ENCODE results near the gene CYP2A7.
"Not testable (repeated sequence)": the region's sequence is repeated elsewhere in the genome, so short reads cannot be mapped to it uniquely, and the experiment has no call there.

Gene CYP2A7

GRCh38 chr19:40882062-40882461, at the start of gene CYP2A7:
CYP2A7 (minus strand) TSS chr19:40882231; CDS start chr19:40882210, 21 bp downstream.
- DNase-seq: not testable (repeated sequence)

GRCh38 chr19:40930799-40931198, 48.8 kb upstream of the CYP2A7 start:
- not testable (repeated sequence) for DNase-seq

GRCh38 chr19:40929942-40930341, 47.9 kb upstream of the CYP2A7 start:
- not testable (repeated sequence) for DNase-seq

- no peak for DNase-seq
Observed at GRCh38 chr19:40928850-40929249, 46.8 kb upstream of the CYP2A7 start.

GRCh38 chr19:40927567-40927966, 45.5 kb upstream of the CYP2A7 start:
- DNase-seq: no peak

GRCh38 chr19:40926276-40926675, 44.2 kb upstream of the CYP2A7 start:
- DNase-seq: not testable (repeated sequence)

- DNase-seq: no peak
Observed at GRCh38 chr19:40923934-40924391, 41.9 kb upstream of the CYP2A7 start.

- DNase-seq: not testable (repeated sequence)
Observed at GRCh38 chr19:40922237-40923160, 40.5 kb upstream of the CYP2A7 start.

- no peak for DNase-seq
Observed at GRCh38 chr19:40921005-40921897, 39.2 kb upstream of the CYP2A7 start.

- DNase-seq: no peak
Observed at GRCh38 chr19:40920300-40921004, 38.4 kb upstream of the CYP2A7 start.

GRCh38 chr19:40919530-40920299, 37.7 kb upstream of the CYP2A7 start:
- not testable (repeated sequence) for DNase-seq

GRCh38 chr19:40918303-40918702, 36.3 kb upstream of the CYP2A7 start:
- DNase-seq: not testable (repeated sequence)

GRCh38 chr19:40908976-40909375, 26.9 kb upstream of the CYP2A7 start:
- peak; percentile 29 for DNase-seq

- DNase-seq: peak; percentile 75
Observed at GRCh38 chr19:40907968-40908735, 26.1 kb upstream of the CYP2A7 start.

GRCh38 chr19:40906512-40906911, 24.5 kb upstream of the CYP2A7 start:
- no peak for DNase-seq

GRCh38 chr19:40904673-40905156, 22.7 kb upstream of the CYP2A7 start:
- DNase-seq: not testable (repeated sequence)

GRCh38 chr19:40901975-40902750, 20.1 kb upstream of the CYP2A7 start:
- not testable (repeated sequence) for DNase-seq

GRCh38 chr19:40900521-40900920, 18.5 kb upstream of the CYP2A7 start:
- DNase-seq: not testable (repeated sequence)

- not testable (repeated sequence) for DNase-seq
Observed at GRCh38 chr19:40899964-40900363, 17.9 kb upstream of the CYP2A7 start.
